Measurements from ENCODE around the gene CALY.

GRCh38 chr10:133278577-133279265 is 58.0 kb downstream of the CALY start:
- no peak for TF ChIP-seq EGR1 (IDR thresholded peaks at IDR 0.05)
- TF ChIP-seq YY1 (IDR thresholded peaks at IDR 0.05; ENCODE audit: low read depth): no peak
- TF ChIP-seq MAX (IDR thresholded peaks at IDR 0.05): no peak
- no peak for TF ChIP-seq USF1 (IDR thresholded peaks at IDR 0.05)
- no peak for TF ChIP-seq ZBTB7A (IDR thresholded peaks at IDR 0.05; ENCODE audit: low read depth)
- TF ChIP-seq REST (IDR thresholded peaks at IDR 0.05; ENCODE audit: low read depth): no peak
- no peak for TF ChIP-seq RAD21 (IDR thresholded peaks at IDR 0.05; ENCODE audit: low read depth)
- TF ChIP-seq TAF1 (IDR thresholded peaks at IDR 0.05; ENCODE audit: low read depth): no peak
